Muscle layer of duodenum (tissue), 2 donors: ENCODE measurements around the gene PUM1.
"Not testable (repeated sequence)": the region's sequence is repeated elsewhere in the genome, so short reads cannot be mapped to it uniquely, and the experiment has no call there.

Experiments used
- H3K27ac ChIP-seq: one replicate; pipeline ENCODE4 v1.7.0; 2013; ENCODE audit warnings: mild to moderate bottlenecking, low read length
- H3K27me3 ChIP-seq: one replicate; pipeline ENCODE4 v1.7.0; 2013; ENCODE audit warnings: low read depth, mild to moderate bottlenecking, control low read depth, low read length
- H3K36me3 ChIP-seq, 2 donors: one replicate each; pipeline ENCODE4 v1.7.0; 2013; ENCODE audit warnings: low read length in 2 of 2, control low read depth in 1 of 2, mild to moderate bottlenecking in 1 of 2; ENCODE audit not compliant: insufficient read depth in 2 of 2, control insufficient read depth in 1 of 2
- H3K4me1 ChIP-seq, 2 donors: one replicate each; pipeline ENCODE4 v1.7.0; 2013; ENCODE audit warnings: low read length in 2 of 2, mild to moderate bottlenecking in 2 of 2, control low read depth in 1 of 2, moderate library complexity in 1 of 2; ENCODE audit not compliant: insufficient read depth in 2 of 2, control insufficient read depth in 1 of 2
- H3K4me3 ChIP-seq, 2 donors: one replicate each; pipeline ENCODE4 v1.7.0; 2013; ENCODE audit warnings: low read length in 2 of 2, low read depth in 1 of 2, mild to moderate bottlenecking in 1 of 2
- H3K9me3 ChIP-seq, 2 donors: one replicate each; pipeline ENCODE4 v1.7.0; 2013; ENCODE audit warnings: low read length in 2 of 2, control low read depth in 1 of 2, mild to moderate bottlenecking in 1 of 2; ENCODE audit not compliant: control insufficient read depth in 1 of 2
- donor health status: healthy.

The PUM1 gene

GRCh38 chr1:31095985-31096384 is 30.5 kb upstream of the PUM1 start:
- no peaks in the 10 kb centered on the region for H3K4me1 ChIP-seq
- H3K4me3 ChIP-seq = no peak overlapping the region
- no peak overlapping the region for H3K27ac ChIP-seq
- no peaks in the 10 kb centered on the region for H3K9me3 ChIP-seq
- no peaks in the 10 kb centered on the region for H3K36me3 ChIP-seq
- no peaks in the 10 kb centered on the region for H3K27me3 ChIP-seq

- no peaks in the 10 kb centered on the region for H3K4me1 ChIP-seq
- H3K36me3 ChIP-seq = no peaks in the 10 kb centered on the region
- H3K27me3 ChIP-seq = no peaks in the 10 kb centered on the region
- no peak overlapping the region for H3K4me3 ChIP-seq
- no peaks in the 10 kb centered on the region for H3K9me3 ChIP-seq
- no peak overlapping the region for H3K27ac ChIP-seq
Measured at GRCh38 chr1:31095298-31095981, 29.9 kb upstream of the PUM1 start.

GRCh38 chr1:31088081-31088480 is 22.6 kb upstream of the PUM1 start:
- H3K4me1 ChIP-seq, H3K9me3 ChIP-seq, H3K27me3 ChIP-seq, H3K27ac ChIP-seq, H3K4me3 ChIP-seq, H3K36me3 ChIP-seq: not testable (repeated sequence)

- Histone ChIP-seq H3K9me3 (no peaks in the 10 kb centered on the region), H3K36me3 (no peaks in the 10 kb centered on the region), H3K27ac (no peak overlapping the region), H3K27me3 (no peaks in the 10 kb centered on the region), H3K4me3 (no peak overlapping the region), H3K4me1 (no peaks in the 10 kb centered on the region)
Measured at GRCh38 chr1:31084782-31085569, 19.5 kb upstream of the PUM1 start.

GRCh38 chr1:31082385-31082784 is 16.9 kb upstream of the PUM1 start:
- Histone ChIP-seq H3K9me3 (no peaks in the 10 kb centered on the region), H3K4me3 (no peak overlapping the region), H3K27me3 (no peaks in the 10 kb centered on the region), H3K36me3 (no peaks in the 10 kb centered on the region), H3K4me1 (no peaks in the 10 kb centered on the region), H3K27ac (no peak overlapping the region)

- H3K27me3 ChIP-seq = no peaks in the 10 kb centered on the region
- H3K36me3 ChIP-seq = no peaks in the 10 kb centered on the region
- no peaks in the 10 kb centered on the region for H3K9me3 ChIP-seq
- no peaks in the 10 kb centered on the region for H3K4me1 ChIP-seq
- H3K27ac ChIP-seq = no peak overlapping the region
- H3K4me3 ChIP-seq = no peak overlapping the region
Measured at GRCh38 chr1:31073044-31073443, 7.5 kb upstream of the PUM1 start.

- no peaks in the 10 kb centered on the region for H3K27me3 ChIP-seq
- no peaks in the 10 kb centered on the region for H3K4me1 ChIP-seq
- H3K9me3 ChIP-seq = no peaks in the 10 kb centered on the region
- no peaks in the 10 kb centered on the region for H3K36me3 ChIP-seq
- no peak overlapping the region for H3K4me3 ChIP-seq
- H3K27ac ChIP-seq = no peak overlapping the region
Measured at GRCh38 chr1:31072304-31072746, 6.8 kb upstream of the PUM1 start.

GRCh38 chr1:31069392-31069791 is 3.9 kb upstream of the PUM1 start:
- Histone ChIP-seq H3K9me3 (no peaks in the 10 kb centered on the region), H3K27ac (no peak overlapping the region), H3K36me3 (peaks cover 0 to 6% of the 10 kb centered on the region in 2 donors), H3K27me3 (no peaks in the 10 kb centered on the region), H3K4me3 (no peak overlapping the region), H3K4me1 (peaks cover 0 to 3% of the 10 kb centered on the region in 2 donors)

- H3K4me1 ChIP-seq = peaks cover 6 to 34% of the 10 kb centered on the region in 2 donors
- H3K4me3 ChIP-seq = peak overlapping the region; percentile 68 to 94
Measured at GRCh38 chr1:31064718-31065309, 703 bp downstream of the PUM1 start.

GRCh38 chr1:31064111-31064717 is 1.3 kb downstream of the PUM1 start:
- H3K27ac ChIP-seq = peak overlapping the region; percentile 100
- peaks cover 6 to 35% of the 10 kb centered on the region in 2 donors for H3K4me1 ChIP-seq
- peaks cover 0 to 6% of the 10 kb centered on the region in 2 donors for H3K36me3 ChIP-seq
- H3K4me3 ChIP-seq = peak overlapping the region; percentile 68 to 94
- no peaks in the 10 kb centered on the region for H3K9me3 ChIP-seq
- no peaks in the 10 kb centered on the region for H3K27me3 ChIP-seq

More at GRCh38 chr1:31064718-31065309, 703 bp downstream of the PUM1 start:
- H3K27ac ChIP-seq = peak overlapping the region; percentile 100
- H3K36me3 ChIP-seq = peaks cover 0 to 6% of the 10 kb centered on the region in 2 donors
- H3K27me3 ChIP-seq = no peaks in the 10 kb centered on the region
- no peaks in the 10 kb centered on the region for H3K9me3 ChIP-seq

GRCh38 chr1:31063631-31064030 is 1.9 kb downstream of the PUM1 start:
- Histone ChIP-seq H3K27ac (peak overlapping the region; percentile 100), H3K36me3 (peaks cover 4 to 8% of the 10 kb centered on the region in 2 donors), H3K4me1 (peaks cover 6 to 38% of the 10 kb centered on the region in 2 donors), H3K4me3 (peak overlapping the region; percentile 68 to 94), H3K27me3 (no peaks in the 10 kb centered on the region), H3K9me3 (no peaks in the 10 kb centered on the region)
